ENCODE measurements around the gene RRAD.

RRAD gene

DNA sequence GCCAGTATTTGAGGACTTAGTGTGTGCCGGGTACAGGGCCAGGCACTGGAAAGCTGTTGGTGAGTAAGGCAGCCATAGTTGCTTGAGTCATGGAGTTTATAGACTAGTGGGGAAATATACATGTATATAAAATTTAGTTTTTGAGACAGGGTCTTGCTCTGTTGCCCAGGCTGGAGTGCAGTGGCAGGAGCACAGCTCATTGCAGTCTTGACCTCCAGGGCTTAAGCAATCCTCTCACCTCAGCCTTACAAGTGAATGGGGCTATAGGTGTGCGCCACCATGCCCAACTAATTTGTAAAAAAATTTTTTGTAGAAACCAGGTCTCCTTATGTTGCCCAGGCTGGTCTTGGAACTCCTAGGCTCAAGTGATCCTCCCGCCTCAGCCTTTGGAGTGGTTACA lies 42.6 kb downstream of the RRAD start:
- no peak for DNase-seq

GRCh38 chr16:66881964-66882508 lies 43.3 kb downstream of the RRAD start:
- no peak for DNase-seq

GRCh38 chr16:66881560-66881959 lies 43.8 kb downstream of the RRAD start:
- DNase-seq, result no peak

DNA sequence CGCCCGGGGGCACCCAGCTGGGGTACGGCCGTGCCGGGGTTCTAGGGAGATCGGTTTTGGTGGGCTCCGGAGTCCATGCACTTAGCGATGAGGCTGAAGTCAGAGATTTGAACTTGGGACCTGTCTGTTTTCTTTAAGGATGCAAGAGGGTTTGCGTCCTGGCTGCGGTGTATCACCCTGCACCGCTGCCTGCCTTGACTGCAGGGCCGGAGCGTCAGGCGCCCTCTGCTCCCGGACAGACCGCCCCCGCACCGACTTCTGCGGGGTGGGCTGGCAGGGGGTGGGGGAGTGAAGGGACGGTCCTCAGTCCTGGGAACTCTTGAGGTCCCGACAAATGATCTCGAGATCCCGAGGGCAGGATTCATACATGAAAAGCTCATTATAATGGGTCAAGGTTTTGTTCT lies 44.3 kb downstream of the RRAD start:
- no peak for DNase-seq

- peak; percentile 54 to 98 (median 92) for DNase-seq
Measured at GRCh38 chr16:66880288-66881013, 44.9 kb downstream of the RRAD start, which contains the start of gene PDP2. Gene PDP2, plus strand, starts transcription at chr16:66880515. Its CDS starts 3,770 bp downstream, at chr16:66884285.

DNA sequence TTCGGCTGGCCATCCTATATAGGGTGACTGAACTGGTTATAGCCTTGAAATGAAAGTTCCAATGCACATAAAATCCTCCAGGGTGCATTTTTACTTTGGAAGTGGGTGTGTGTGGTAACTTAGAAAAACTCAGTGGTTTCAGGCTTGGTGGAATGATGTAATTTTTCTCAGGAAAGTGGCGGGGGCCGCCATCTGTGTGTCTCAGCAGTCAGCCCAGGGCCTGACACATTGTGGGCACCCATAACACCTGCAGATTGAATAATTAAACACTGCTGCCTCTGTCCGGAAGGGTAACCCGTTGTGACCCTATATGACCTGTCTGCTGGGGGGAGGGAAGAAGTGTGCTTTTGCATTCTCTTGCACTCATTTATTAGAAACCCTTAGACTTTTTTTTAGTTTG lies 47.3 kb downstream of the RRAD start:
- DNase-seq, result peak in 6 of 58 donors; percentile 7 to 27 (median 14)

DNA sequence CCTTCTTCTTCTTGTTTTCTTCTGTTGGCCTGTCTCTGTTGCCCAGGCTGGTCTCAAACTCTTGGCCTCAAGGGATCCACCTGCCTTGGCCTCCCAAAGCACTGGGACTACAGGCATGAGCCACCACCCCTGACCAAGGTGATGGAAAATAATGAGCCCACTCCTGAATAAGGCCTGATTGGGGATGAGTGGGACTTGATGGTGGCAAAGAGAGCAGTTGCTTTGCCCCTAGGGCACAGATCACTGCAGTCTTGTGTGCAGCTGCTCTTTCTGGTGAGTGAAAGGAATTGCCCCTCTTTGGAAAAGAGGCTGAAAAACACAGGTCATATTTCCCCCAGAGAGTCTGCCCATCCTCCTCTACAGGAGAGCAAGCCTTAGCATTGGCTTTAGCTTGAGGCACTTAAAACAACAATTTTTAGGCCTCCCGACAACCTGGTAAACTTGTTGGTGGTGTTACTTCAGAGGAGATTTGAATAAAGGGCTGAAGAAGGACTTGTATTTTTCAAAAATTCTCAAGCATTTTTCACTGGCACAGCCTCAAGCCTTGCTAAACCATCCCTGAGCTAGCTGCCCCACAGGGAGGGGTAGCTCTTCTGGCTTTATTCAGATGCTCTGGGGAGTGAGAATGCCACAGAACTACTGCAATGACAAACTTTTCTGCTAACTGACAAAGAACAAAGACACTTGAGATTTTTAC lies 51.1 kb downstream of the RRAD start:
- DNase-seq, result no peak

GRCh38 chr16:66873685-66874055 lies 51.7 kb downstream of the RRAD start:
- DNase-seq, result no peak

DNA sequence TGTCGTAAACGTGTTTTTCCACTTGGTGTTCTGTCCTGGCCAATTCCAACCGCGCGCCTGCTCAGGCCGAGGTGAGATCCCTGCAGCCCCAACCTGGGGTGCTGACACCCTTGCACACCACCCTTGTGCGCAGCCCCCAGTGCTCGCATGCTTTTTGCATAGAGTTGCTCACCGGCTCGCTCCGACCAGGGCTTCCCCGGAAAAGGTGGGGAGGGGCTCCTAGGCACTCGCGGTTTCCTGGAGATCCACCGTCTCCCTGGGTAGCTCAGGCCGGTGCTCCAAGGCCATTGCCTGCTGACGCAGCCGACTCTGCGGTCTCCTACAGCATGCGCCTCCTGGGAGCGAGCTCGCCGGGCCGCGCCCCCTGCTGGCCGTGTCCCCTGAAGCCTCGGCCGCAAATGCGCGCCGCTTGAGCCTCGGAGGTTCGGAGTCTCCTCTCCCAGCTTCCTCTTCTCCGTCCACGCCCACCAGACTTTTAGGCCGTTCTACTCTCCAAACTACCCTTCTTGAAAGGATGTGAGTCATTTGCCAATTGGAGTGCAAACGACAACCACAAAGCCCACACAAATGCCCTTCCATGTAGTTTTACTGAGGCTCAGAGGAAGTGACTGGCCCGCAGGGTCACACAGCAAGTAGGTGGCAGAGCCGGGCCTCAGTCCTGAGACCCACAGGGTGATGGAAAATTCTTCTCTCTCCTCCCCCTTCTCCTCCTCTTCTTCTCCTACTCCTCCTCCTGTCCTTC lies 52.2 kb downstream of the RRAD start:
- DNase-seq, result peak in 57 of 58 donors; percentile 30 to 91 (median 74)

GRCh38 chr16:66872559-66872942 lies 52.8 kb downstream of the RRAD start:
- no peak for DNase-seq

DNA sequence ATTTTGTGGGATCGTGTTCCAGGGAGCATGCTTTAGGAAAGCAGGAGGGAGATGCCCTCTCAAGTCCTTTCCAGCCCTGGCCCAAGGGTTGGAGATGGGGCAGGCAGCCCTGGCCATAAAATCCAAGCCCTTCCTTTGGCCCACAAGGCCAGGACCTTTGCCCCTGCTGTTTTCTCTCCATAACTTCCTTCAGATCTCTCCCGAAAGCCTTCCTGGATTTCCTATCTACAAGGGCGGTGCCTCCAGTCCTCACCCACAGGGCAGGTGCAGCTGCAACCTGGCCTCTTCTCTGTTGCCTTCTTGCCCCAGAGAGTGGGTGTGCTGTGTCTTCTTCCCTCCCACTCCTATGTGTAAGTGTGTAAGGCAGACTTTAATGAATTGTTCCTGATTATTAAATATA lies 53.5 kb downstream of the RRAD start:
- no peak for DNase-seq
